A549 (cell line): ENCODE results near the gene AUH. TPM values are rescaled to one million over a fixed set of nuclear protein-coding genes. Genes with fewer than 3 reads are reported as not detected.

ENCODE experiments used
- ATAC-seq, 2 experiments: fragments of 200-7000 bp in 1 of 2; fragments of >200 bp in 1 of 2; cut with Nextera tagmentation in 1 of 2; cut with Tn5 transposase in 1 of 2; 3 replicates each; pipeline versions ENCODE4 v1.8.0 to v1.9.1; 2018 to 2020; ENCODE audit warnings: mild to moderate bottlenecking in 1 of 2, moderate library complexity in 1 of 2
- CTCF ChIA-PET: fragments of 300-600 bp; sonication (Branson Sonifier 250); formaldehyde crosslinking; extraction: SDS; loops from one replicate; lab custom pipeline; 2021; ENCODE audit warnings: antibody characterized with exemption, inconsistent platforms; lab: Yijun Ruan, JAX
- POLR2A ChIA-PET: fragments of 350-600 bp; formaldehyde crosslinking; extraction: SDS; loops from one replicate; lab custom pipeline; 2021; ENCODE audit warnings: antibody characterized with exemption, inconsistent platforms; lab: Yijun Ruan, JAX
- DNase-seq, 2 experiments: peaks; one replicate each; pipeline versions ENCODE4 v3.0.0 to v3.0.0-alpha.2; 2011 to 2016; ENCODE audit warnings: low read depth in 1 of 2, low spot score in 1 of 2
- FAIRE-seq: peaks from 2 replicates; lab custom pipeline; 2011; peaks lifted over from hg19 to GRCh38; lab: Jason Lieb, UNC
- H3K27ac ChIP-seq, 2 experiments: fragments of >200 bp; sonication (Bioruptor Twin); formaldehyde crosslinking; 3 replicates each; pipeline ENCODE4 v1.5.1; 2016 to 2017
- H3K4me1 ChIP-seq: fragments of >200 bp; sonication (Bioruptor Twin); formaldehyde crosslinking; 3 replicates; pipeline ENCODE4 v1.6.1; 2016
- H3K4me2 ChIP-seq: fragments of >200 bp; sonication (Bioruptor Twin); formaldehyde crosslinking; 3 replicates; pipeline ENCODE4 v1.6.1; 2016
- H3K4me3 ChIP-seq: fragments of >200 bp; sonication (Bioruptor Twin); formaldehyde crosslinking; 3 replicates; pipeline ENCODE4 v1.5.1; 2016
- H3K9me3 ChIP-seq: fragments of >200 bp; sonication (Bioruptor Twin); formaldehyde crosslinking; 3 replicates; pipeline ENCODE4 v1.6.1; 2016
- E2F6 ChIP-seq: IDR thresholded peaks from 2 replicates; pipeline ENCODE4 v1.6.1; 2012; ENCODE audit warnings: low read depth, borderline replicate concordance
- ELK1 ChIP-seq: fragments of 150-350 bp; IDR thresholded peaks from 2 replicates; pipeline ENCODE4 v1.6.1; 2014; ENCODE audit warnings: low read depth, mild to moderate bottlenecking, low read length
- FOSL2 ChIP-seq, 2 experiments: fragments of 450-650 bp in 1 of 2; fragments of >200 bp in 1 of 2; sonication (Bioruptor Twin) in 1 of 2; formaldehyde crosslinking; IDR thresholded peaks; 2 replicates each; pipeline versions ENCODE4 v1.5.0 to v1.6.1; 2016 to 2020; ENCODE audit warnings: mild to moderate bottlenecking in 1 of 2, moderate library complexity in 1 of 2
- GATA3 ChIP-seq: IDR thresholded peaks from 2 replicates; pipeline ENCODE4 v1.6.1; 2012; ENCODE audit warnings: borderline replicate concordance
- JUN ChIP-seq, 2 experiments: fragments of >200 bp; sonication (Bioruptor Twin); formaldehyde crosslinking; IDR thresholded peaks; 2 replicates in 1 of 2; 3 replicates in 1 of 2; pipeline ENCODE4 v1.6.1; 2016 to 2017
- MAFK ChIP-seq: fragments of 450-650 bp; IDR thresholded peaks from 2 replicates; pipeline ENCODE4 v1.6.1; 2014; ENCODE audit not compliant: partially characterized antibody
- NPAS2 ChIP-seq: fragments of 250-450 bp; sonication (Bioruptor Pico); IDR thresholded peaks from 2 replicates; pipeline ENCODE4 v1.8.0; 2022; ENCODE audit warnings: mild to moderate bottlenecking, moderate library complexity, borderline replicate concordance
- POLR2AphosphoS2 ChIP-seq: conservative IDR thresholded peaks from 2 replicates; pipeline ENCODE4 v1.6.1; 2012; ENCODE audit warnings: low read length, improper control_type of control experiment, inconsistent platforms
- RARB ChIP-seq: fragments of 250-450 bp; sonication (Bioruptor Pico); IDR thresholded peaks from 2 replicates; pipeline ENCODE4 v1.8.0; 2021; ENCODE audit warnings: mild to moderate bottlenecking, moderate library complexity
- REST ChIP-seq: fragments of 200-600 bp; sonication (generic); IDR thresholded peaks from 2 replicates; pipeline ENCODE4 v1.6.1; 2016; ENCODE audit warnings: antibody characterized with exemption, mild to moderate bottlenecking, moderate library complexity
- TFCP2L1 ChIP-seq: fragments of 250-450 bp; sonication (Bioruptor Pico); IDR thresholded peaks from 2 replicates; pipeline ENCODE4 v1.5.0; 2021; ENCODE audit warnings: mild to moderate bottlenecking
- ZC3H11A ChIP-seq: fragments of 450-650 bp; IDR thresholded peaks from 2 replicates; pipeline ENCODE4 v1.6.1; 2014; ENCODE audit warnings: antibody characterized with exemption, mild to moderate bottlenecking
- ZNF302 ChIP-seq: fragments of 250-450 bp; sonication (Bioruptor Pico); IDR thresholded peaks from 2 replicates; pipeline ENCODE4 v1.9.0; 2021; ENCODE audit warnings: inconsistent platforms, mild to moderate bottlenecking, moderate library complexity
- WGBS: methylation state at CpG from one replicate; pipeline ENCODE4 v1.1.6; 2017; ENCODE audit errors: missing lambda C conversion rate; 5-methylcytosine and 5-hydroxymethylcytosine counted together
- polyA plus RNA-seq, 4 experiments: library from polyadenylated mRNA; depleted of rRNA in 3 of 4; stranded (reverse); fragments of >200 nt; fragmentation: RNase III in 1 of 4; extraction: RNeasy Plus Mini Kit Qiagen cat#74134 plus additional on column Dnase treatment in 1 of 4; gene quantifications; 2 replicates in 3 of 4; 3 replicates in 1 of 4; pipeline ENCODE4 v1.2.3, GENCODE V29; 2011 to 2017
- TF ChIP-seq, protein P1 (sequence below): fragments of 250-450 bp; sonication (Bioruptor Pico); IDR thresholded peaks from 2 replicates; pipeline ENCODE4 v1.5.0; 2020; ENCODE audit warnings: low read depth, mild to moderate bottlenecking, moderate library complexity
- TF ChIP-seq, protein P2 (sequence below): IDR thresholded peaks from 2 replicates; pipeline ENCODE4 v1.6.1; 2012

The AUH gene
- polyA plus RNA-seq, 2 of the 4 experiments (the other 2 are of a cell fraction) = 11.1 to 15.9 TPM

DNA sequence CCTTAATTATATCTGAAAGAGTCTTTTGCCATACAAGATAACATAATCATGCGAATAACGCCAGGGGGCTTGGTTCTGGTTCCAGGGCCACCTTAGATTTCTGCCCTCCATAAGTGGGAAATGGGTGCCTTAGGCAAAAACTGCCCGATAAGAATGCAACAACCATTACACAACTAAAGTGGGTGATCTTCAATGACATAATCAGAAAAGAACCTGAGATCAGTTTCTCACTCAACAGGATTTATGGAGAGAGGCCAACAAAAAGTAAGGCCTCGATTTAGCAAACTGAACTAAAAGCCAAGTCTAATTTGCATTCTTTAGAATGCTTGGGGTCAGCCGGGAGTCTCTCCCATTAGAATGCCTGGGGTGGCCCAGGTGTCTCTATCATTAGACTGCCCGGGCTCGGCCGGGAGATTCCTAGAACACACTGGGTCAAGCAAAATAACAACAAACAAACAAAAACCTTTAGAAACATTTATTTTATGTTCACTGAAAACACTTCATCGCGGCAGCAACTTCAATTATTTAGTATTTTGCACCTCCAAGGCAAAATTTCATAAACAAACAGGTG, 194.8 kb downstream of the AUH start:
- WGBS = 80% methylated on average over 10 of the region's 10 CpGs
- ATAC-seq = no peak
- ChIA-PET POLR2A (no interaction called here), CTCF (no interaction called here)
- H3K9me3 ChIP-seq = peaks cover 8% of the 10 kb centered on the region; the same call in 2 of the 3 replicates
- no peak overlapping the region for H3K27ac ChIP-seq
- FAIRE-seq = no peak
- no peak overlapping the region for H3K4me2 ChIP-seq
- peaks cover 34% of the 10 kb centered on the region for H3K4me1 ChIP-seq
- TF ChIP-seq TFCP2L1 (CRISPR knock-in tag) (no peak), ZNF302 (CRISPR knock-in tag) (no peak), GATA3 (no peak), REST (no peak), POLR2AphosphoS2 (no peak), FOSL2 (IDR thresholded peaks at IDR 0.05) (no peak), FOSL2 (CRISPR knock-in tag; IDR thresholded peaks at IDR 0.05) (no peak), ZC3H11A (no peak), RARB (no peak)
- TF ChIP-seq, protein P1, sequence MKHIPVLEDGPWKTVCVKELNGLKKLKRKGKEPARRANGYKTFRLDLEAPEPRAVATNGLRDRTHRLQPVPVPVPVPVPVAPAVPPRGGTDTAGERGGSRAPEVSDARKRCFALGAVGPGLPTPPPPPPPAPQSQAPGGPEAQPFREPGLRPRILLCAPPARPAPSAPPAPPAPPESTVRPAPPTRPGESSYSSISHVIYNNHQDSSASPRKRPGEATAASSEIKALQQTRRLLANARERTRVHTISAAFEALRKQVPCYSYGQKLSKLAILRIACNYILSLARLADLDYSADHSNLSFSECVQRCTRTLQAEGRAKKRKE (CRISPR knock-in tag) = no peak
- H3K4me3 ChIP-seq = no peak overlapping the region
- DNase-seq = no peak

DNA sequence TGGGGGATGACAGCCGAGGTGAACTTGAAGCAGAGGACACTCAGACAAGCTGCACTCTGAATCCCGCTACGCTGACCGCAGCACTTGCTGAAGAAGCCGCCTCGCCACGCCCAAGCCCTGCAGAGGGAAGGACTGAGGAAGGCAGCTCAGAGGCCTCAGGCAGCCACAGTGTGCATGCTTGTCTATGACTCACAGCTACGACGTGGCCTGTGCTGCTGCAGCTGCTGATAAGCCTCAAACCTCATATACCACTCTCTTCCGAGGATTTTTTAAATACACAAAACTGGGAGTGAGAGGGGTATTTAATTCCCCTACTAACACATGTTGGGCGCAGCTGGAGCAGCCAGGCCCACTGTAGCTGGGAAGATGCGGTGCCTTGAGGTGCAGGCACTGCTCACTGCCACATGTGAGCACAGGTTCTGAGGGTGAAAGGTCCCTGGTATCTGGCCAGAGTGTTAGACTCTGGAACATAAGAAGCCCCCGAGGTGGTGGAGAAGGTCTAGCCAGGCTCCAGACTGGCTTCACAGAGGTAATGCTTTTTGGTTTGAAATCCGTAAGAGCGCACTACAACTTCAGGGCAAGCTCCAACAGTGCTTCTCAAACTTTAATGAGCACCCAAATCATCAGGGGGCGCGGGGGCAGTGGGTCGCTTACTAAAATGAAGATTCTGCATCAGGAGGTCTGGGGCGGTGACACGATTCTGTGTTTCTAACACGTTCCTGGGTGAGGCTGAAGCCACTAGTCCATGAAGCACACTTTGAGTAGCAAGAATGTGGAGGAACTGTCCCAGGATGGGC, 196.8 kb downstream of the AUH start:
- DNase-seq (peak; percentile 80 to 86), ATAC-seq (peak; percentile 99), FAIRE-seq (peak; percentile 54)
- Histone ChIP-seq H3K4me2 (peak overlapping the region; percentile 66), H3K27ac (peak overlapping the region; percentile 54 to 78), H3K4me1 (peaks cover 36% of the 10 kb centered on the region), H3K9me3 (no peaks in the 10 kb centered on the region), H3K4me3 (no peak overlapping the region)
- ChIA-PET CTCF (interaction anchor here (0.7 to 2.5 kb wide), 3 partner anchors 10 to 75 kb away, joined by 3 to 7 read pairs (median 4); no protein-coding TSS in a partner anchor), POLR2A (interaction anchor here (0.5 to 1.4 kb wide), 2 partner anchors 18 to 28 kb away, joined by 3 to 5 read pairs; no protein-coding TSS in a partner anchor)
- 47% methylated on average over 18 of the region's 21 CpGs for WGBS
- TF ChIP-seq JUN (IDR thresholded peaks at IDR 0.05) (no peak), ELK1 (no peak), MAFK (peak; percentile 66), RARB (no peak), FOSL2 (IDR thresholded peaks at IDR 0.05) (peak; percentile 32; the same call in 1 of the 2 replicates), FOSL2 (CRISPR knock-in tag; IDR thresholded peaks at IDR 0.05) (peak; percentile 77), E2F6 (no peak), NPAS2 (CRISPR knock-in tag) (no peak)
- TF ChIP-seq, protein P2, sequence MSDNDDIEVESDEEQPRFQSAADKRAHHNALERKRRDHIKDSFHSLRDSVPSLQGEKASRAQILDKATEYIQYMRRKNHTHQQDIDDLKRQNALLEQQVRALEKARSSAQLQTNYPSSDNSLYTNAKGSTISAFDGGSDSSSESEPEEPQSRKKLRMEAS = peak; percentile 85

Other genes with a start within 250 kb of the AUH start
- 16.1 and 21.9 TPM in 2 replicates for gene NFIL3, start 61.9 kb upstream of the AUH start, polyA plus RNA-seq (2011; rRNA removed)
- gene NFIL3, start 61.9 kb upstream of the AUH start, polyA plus RNA-seq (2017; fragmentation: RNase III; extraction: RNeasy Plus Mini Kit Qiagen cat#74134 plus additional on column Dnase treatment) = 9.2 to 10.7 TPM (median 10.5 TPM) in 3 replicates